Liver (tissue), 9 donors: Measurements from ENCODE around the gene CROT. TPM values are rescaled to one million over a fixed set of nuclear protein-coding genes. Genes with fewer than 3 reads are reported as not detected.

Experiments used
- DNase-seq: peaks from one replicate; pipeline ENCODE4 v3.0.0-alpha.2; 2017; ENCODE audit warnings: low spot score
- H3K27ac ChIP-seq, 2 donors: one replicate each; pipeline ENCODE4 v1.7.0; 2013; ENCODE audit warnings: inconsistent platforms in 2 of 2, low read length in 2 of 2, control low read depth in 1 of 2, low read depth in 1 of 2, mild to moderate bottlenecking in 1 of 2
- H3K27me3 ChIP-seq, 4 donors: one replicate each; pipeline versions ENCODE4 v1.6.1 to v1.7.0; 2013; ENCODE audit warnings: low read length in 3 of 4, inconsistent platforms in 1 of 4, mild to moderate bottlenecking in 1 of 4, moderate library complexity in 1 of 4; ENCODE audit not compliant: control insufficient read depth in 4 of 4, insufficient read depth in 4 of 4
- H3K36me3 ChIP-seq, 4 donors: one replicate each; pipeline versions ENCODE4 v1.6.1 to v1.7.0; 2013; ENCODE audit warnings: low read length in 3 of 4, mild to moderate bottlenecking in 3 of 4, low read depth in 1 of 4, moderate library complexity in 1 of 4; ENCODE audit not compliant: control insufficient read depth in 4 of 4, insufficient read depth in 3 of 4
- H3K4me1 ChIP-seq, 4 donors: one replicate each; pipeline versions ENCODE4 v1.6.1 to v1.7.0; 2013; ENCODE audit warnings: low read length in 3 of 4, mild to moderate bottlenecking in 3 of 4, moderate library complexity in 1 of 4; ENCODE audit not compliant: control insufficient read depth in 4 of 4, insufficient read depth in 4 of 4
- H3K4me3 ChIP-seq, 3 donors: one replicate each; pipeline versions ENCODE4 v1.6.1 to v1.7.0; 2013; ENCODE audit warnings: low read length in 3 of 3, control low read depth in 1 of 3, low read depth in 1 of 3, mild to moderate bottlenecking in 1 of 3
- H3K9ac ChIP-seq, 2 donors: one replicate each; pipeline ENCODE4 v1.7.0; 2013; ENCODE audit warnings: low read length in 2 of 2, mild to moderate bottlenecking in 2 of 2, moderate library complexity in 2 of 2, control low read depth in 1 of 2, low read depth in 1 of 2
- H3K9me3 ChIP-seq, 4 donors: one replicate each; pipeline versions ENCODE4 v1.6.1 to v1.7.0; 2013; ENCODE audit warnings: low read length in 3 of 4; ENCODE audit not compliant: control insufficient read depth in 4 of 4
- ATF3 ChIP-seq: IDR thresholded peaks from 2 replicates; pipeline ENCODE4 v1.6.1; 2016; ENCODE audit warnings: antibody characterized with exemption
- CTCF ChIP-seq: fragments of 150-350 bp; IDR thresholded peaks from 2 replicates; pipeline ENCODE4 v1.5.1; 2017; ENCODE audit warnings: improper control_type of control experiment, low read depth, low read length; ENCODE audit not compliant: missing input control
- EGR1 ChIP-seq, 2 donors: IDR thresholded peaks; 2 replicates each; pipeline ENCODE4 v1.6.1; 2016 to 2018; ENCODE audit warnings: antibody characterized with exemption in 2 of 2, low read depth in 2 of 2
- FOXA1 ChIP-seq: IDR thresholded peaks from 2 replicates; pipeline ENCODE4 v1.6.1; 2016; ENCODE audit warnings: antibody characterized with exemption
- FOXA2 ChIP-seq: IDR thresholded peaks from 2 replicates; pipeline ENCODE4 v1.6.1; 2016; ENCODE audit warnings: antibody characterized with exemption
- HNF4A ChIP-seq, 2 donors: conservative IDR thresholded peaks; 2 replicates each; pipeline ENCODE4 v1.6.1; 2016; ENCODE audit warnings: antibody characterized with exemption in 2 of 2, mild to moderate bottlenecking in 2 of 2
- HNF4G ChIP-seq: IDR thresholded peaks from 2 replicates; pipeline ENCODE4 v1.6.1; 2016; ENCODE audit warnings: antibody characterized with exemption
- JUND ChIP-seq, 2 donors: IDR thresholded peaks; 2 replicates each; pipeline ENCODE4 v1.6.1; 2016; ENCODE audit warnings: antibody characterized with exemption in 2 of 2
- NR2F2 ChIP-seq: IDR thresholded peaks from 2 replicates; pipeline ENCODE4 v1.6.1; 2016; ENCODE audit warnings: antibody characterized with exemption
- RAD21 ChIP-seq, 2 donors: IDR thresholded peaks; 2 replicates each; pipeline ENCODE4 v1.6.1; 2016; ENCODE audit warnings: antibody characterized with exemption in 2 of 2, mild to moderate bottlenecking in 2 of 2
- REST ChIP-seq: IDR thresholded peaks from 2 replicates; pipeline ENCODE4 v1.6.1; 2016; ENCODE audit warnings: antibody characterized with exemption, mild to moderate bottlenecking
- SP1 ChIP-seq: IDR thresholded peaks from 2 replicates; pipeline ENCODE4 v1.6.1; 2018; ENCODE audit warnings: antibody characterized with exemption, mild to moderate bottlenecking
- TAF1 ChIP-seq: conservative IDR thresholded peaks from 2 replicates; pipeline ENCODE4 v1.6.1; 2016; ENCODE audit warnings: antibody characterized with exemption, mild to moderate bottlenecking
- ZBTB33 ChIP-seq: IDR thresholded peaks from 2 replicates; pipeline ENCODE4 v1.6.1; 2016; ENCODE audit warnings: antibody characterized with exemption
- WGBS: extraction: QIAGEN DNeasy Blood & Tissue Kit; methylation state at CpG from one replicate; pipeline ENCODE4 v1.1.7; 2013; 5-methylcytosine and 5-hydroxymethylcytosine counted together
- polyA plus RNA-seq, 2 donors: library from polyadenylated mRNA; stranded (reverse) in 1 of 2; unstranded in 1 of 2; fragments of 200-250 nt in 1 of 2; fragments of >200 nt in 1 of 2; fragmentation: Nextera tagmentation in 1 of 2; extraction: Ambion mirVana in 1 of 2; gene quantifications; one replicate each; pipeline versions ENCODE4 v1.2.1 to v1.2.3, GENCODE V29; 2013 to 2015
- total RNA-seq, 2 donors: library from RNA; depleted of rRNA; stranded (reverse); fragments of >200 nt; gene quantifications; one replicate each; pipeline ENCODE4 v1.2.3, GENCODE V29; 2014
- donor health status: healthy.
- donor health status: healthy.
- donor health status: healthy.
- donor health status: healthy.
- donor health status: healthy.

Gene CROT
- total and polyA plus RNA-seq, 4 donors: 10.6 to 45.1 (median 32.9) TPM

GRCh38 chr7:87316846-87317552, 28.5 kb upstream of the CROT start:
- TF ChIP-seq ZBTB33: no peak
- no peak for TF ChIP-seq HNF4A (conservative IDR thresholded peaks at IDR 0.05)
- no peak for TF ChIP-seq CTCF
- TF ChIP-seq HNF4G: no peak
- TF ChIP-seq EGR1 (IDR thresholded peaks at IDR 0.05; ENCODE audit: low read depth in 2 of 2): no peak
- TF ChIP-seq RAD21 (IDR thresholded peaks at IDR 0.05): no peak
- no peak for TF ChIP-seq REST
- no peak for TF ChIP-seq NR2F2
- TF ChIP-seq FOXA2: no peak
- no peak for TF ChIP-seq SP1
- Histone ChIP-seq H3K27me3 (no peaks in the 10 kb centered on the region), H3K9me3 (no peaks in the 10 kb centered on the region), H3K9ac (no peak overlapping the region), H3K4me1 (no peaks in the 10 kb centered on the region), H3K36me3 (no peaks in the 10 kb centered on the region), H3K4me3 (no peak overlapping the region), H3K27ac (no peak overlapping the region)
- DNase-seq: no peak
- WGBS: 65% methylated on average over 1 of the region's 1 CpG

GRCh38 chr7:87317691-87318245, 27.7 kb upstream of the CROT start:
- TF ChIP-seq TAF1 (no peak), JUND (IDR thresholded peaks at IDR 0.05) (no peak), ATF3 (no peak), ZBTB33 (no peak), FOXA1 (no peak)
- DNase-seq: no peak
- Histone ChIP-seq H3K27ac (no peak overlapping the region), H3K4me1 (no peaks in the 10 kb centered on the region), H3K27me3 (no peaks in the 10 kb centered on the region), H3K4me3 (no peak overlapping the region), H3K9ac (no peak overlapping the region), H3K9me3 (no peaks in the 10 kb centered on the region), H3K36me3 (no peaks in the 10 kb centered on the region)
- 97% methylated on average over 2 of the region's 2 CpGs for whole genome bisulfite sequencing
